HEK293 (cell line): ENCODE measurements around the gene TBC1D24.

Source experiments
- GLI2 ChIP-seq: fragments of 450-650 bp; formaldehyde crosslinking; IDR thresholded peaks from 2 replicates; pipeline ENCODE4; 2017; ENCODE audit warnings: missing biosample characterization, missing genetic modification characterization, low read depth, borderline replicate concordance
- GLIS2 ChIP-seq: fragments of 450-650 bp; formaldehyde crosslinking; IDR thresholded peaks from 2 replicates; pipeline ENCODE4 v1.5.1; 2016; ENCODE audit warnings: missing biosample characterization, missing genetic modification characterization
- HOXC10 ChIP-seq: sonication (generic); formaldehyde crosslinking; IDR thresholded peaks from 2 replicates; pipeline ENCODE4 v1.8.1; 2023; ENCODE audit warnings: mild to moderate bottlenecking, missing genetic modification reagents
- KLF10 ChIP-seq: fragments of 450-650 bp; IDR thresholded peaks from 2 replicates; pipeline ENCODE4 v1.5.1; 2018; ENCODE audit warnings: missing biosample characterization, mild to moderate bottlenecking, missing genetic modification characterization
- PATZ1 ChIP-seq: fragments of 450-650 bp; formaldehyde crosslinking; IDR thresholded peaks from 2 replicates; pipeline ENCODE4 v1.5.1; 2016; ENCODE audit warnings: missing biosample characterization, missing genetic modification characterization
- PBX3 ChIP-seq: sonication (generic); formaldehyde crosslinking; IDR thresholded peaks from 2 replicates; pipeline ENCODE4 v1.8.1; 2022; ENCODE audit warnings: mild to moderate bottlenecking, moderate library complexity, missing genetic modification reagents
- SALL2 ChIP-seq: fragments of 450-650 bp; formaldehyde crosslinking; IDR thresholded peaks from 2 replicates; pipeline ENCODE4 v1.5.0; 2017; ENCODE audit warnings: missing biosample characterization, mild to moderate bottlenecking, missing genetic modification characterization, borderline replicate concordance
- SCRT1 ChIP-seq: fragments of 450-650 bp; formaldehyde crosslinking; IDR thresholded peaks from 2 replicates; pipeline ENCODE4 v1.5.1; 2016; ENCODE audit warnings: missing biosample characterization, missing genetic modification characterization, borderline replicate concordance
- SETDB1 ChIP-seq: IDR thresholded peaks from one replicate; pipeline ENCODE4 v1.6.1; 2017; ENCODE audit warnings: mild to moderate bottlenecking, low read length, moderate library complexity, mixed read lengths; ENCODE audit not compliant: insufficient read length
- WT1 ChIP-seq: fragments of 450-650 bp; formaldehyde crosslinking; IDR thresholded peaks from 2 replicates; pipeline ENCODE4 v1.5.1; 2016; ENCODE audit warnings: missing biosample characterization, missing genetic modification characterization
- ZFP37 ChIP-seq: fragments of 450-650 bp; formaldehyde crosslinking; IDR thresholded peaks from 2 replicates; pipeline ENCODE4 v1.5.1; 2016; ENCODE audit warnings: missing biosample characterization, missing genetic modification characterization
- ZNF10 ChIP-seq: fragments of 450-650 bp; formaldehyde crosslinking; IDR thresholded peaks from 2 replicates; pipeline ENCODE4 v1.5.1; 2017; ENCODE audit warnings: missing biosample characterization, missing genetic modification characterization
- ZNF132 ChIP-seq: fragments of 450-650 bp; formaldehyde crosslinking; IDR thresholded peaks from 2 replicates; pipeline ENCODE4 v1.5.1; 2017; ENCODE audit warnings: missing biosample characterization, missing genetic modification characterization, borderline replicate concordance
- ZNF133 ChIP-seq: fragments of 450-650 bp; formaldehyde crosslinking; IDR thresholded peaks from 2 replicates; pipeline ENCODE4 v1.5.1; 2016; ENCODE audit warnings: missing biosample characterization, missing genetic modification characterization
- ZNF146 ChIP-seq: fragments of 450-650 bp; formaldehyde crosslinking; IDR thresholded peaks from 2 replicates; pipeline ENCODE4 v1.5.1; 2016; ENCODE audit warnings: missing biosample characterization, missing genetic modification characterization
- ZNF174 ChIP-seq: fragments of 450-650 bp; formaldehyde crosslinking; IDR thresholded peaks from 2 replicates; pipeline ENCODE4 v1.5.0; 2017; ENCODE audit warnings: missing biosample characterization, mild to moderate bottlenecking, missing genetic modification characterization
- ZNF184 ChIP-seq: fragments of 450-650 bp; IDR thresholded peaks from 2 replicates; pipeline ENCODE4 v1.5.1; 2018; ENCODE audit warnings: missing biosample characterization, mild to moderate bottlenecking, missing genetic modification characterization
- ZNF2 ChIP-seq: fragments of 450-650 bp; formaldehyde crosslinking; IDR thresholded peaks from 2 replicates; pipeline ENCODE4 v1.5.1; 2016; ENCODE audit warnings: missing biosample characterization, missing genetic modification characterization
- ZNF239 ChIP-seq: fragments of 450-650 bp; formaldehyde crosslinking; IDR thresholded peaks from 2 replicates; pipeline ENCODE4 v1.5.1; 2016; ENCODE audit warnings: missing biosample characterization, missing genetic modification characterization
- ZNF274 ChIP-seq, 2 experiments: fragments of 200-500 bp in 1 of 2; fragments of 450-650 bp in 1 of 2; sonication (Bioruptor generic) in 1 of 2; formaldehyde crosslinking in 1 of 2; IDR thresholded peaks; 2 replicates each; pipeline versions ENCODE4 v1.5.1 to v1.6.1; 2014 to 2016; ENCODE audit warnings: borderline replicate concordance in 1 of 2, inconsistent platforms in 1 of 2, low read length in 1 of 2, missing biosample characterization in 1 of 2, missing genetic modification characterization in 1 of 2
- ZNF350 ChIP-seq: fragments of 450-650 bp; formaldehyde crosslinking; IDR thresholded peaks from 2 replicates; pipeline ENCODE4 v1.5.0; 2017; ENCODE audit warnings: missing biosample characterization, mild to moderate bottlenecking, missing genetic modification characterization
- ZNF354C ChIP-seq: fragments of 450-650 bp; formaldehyde crosslinking; IDR thresholded peaks from 2 replicates; pipeline ENCODE4 v1.5.1; 2016; ENCODE audit warnings: missing biosample characterization, missing genetic modification characterization, low read depth, borderline replicate concordance
- ZNF366 ChIP-seq: fragments of 450-650 bp; formaldehyde crosslinking; conservative IDR thresholded peaks from 2 replicates; pipeline ENCODE4 v1.5.1; 2016; ENCODE audit warnings: missing biosample characterization, missing genetic modification characterization
- ZNF510 ChIP-seq: fragments of 450-650 bp; formaldehyde crosslinking; IDR thresholded peaks from 2 replicates; pipeline ENCODE4 v1.5.1; 2018; ENCODE audit warnings: mild to moderate bottlenecking, missing genetic modification characterization, missing biosample characterization; ENCODE audit not compliant: insufficient replicate concordance
- ZNF555 ChIP-seq: fragments of 450-650 bp; formaldehyde crosslinking; conservative IDR thresholded peaks from 2 replicates; pipeline ENCODE4 v1.5.1; 2017; ENCODE audit warnings: missing biosample characterization, mild to moderate bottlenecking, missing genetic modification characterization, inconsistent platforms
- ZNF658 ChIP-seq: fragments of 450-650 bp; formaldehyde crosslinking; IDR thresholded peaks from 2 replicates; pipeline ENCODE4; 2016; ENCODE audit warnings: missing biosample characterization, missing genetic modification characterization
- ZNF76 ChIP-seq: fragments of 450-650 bp; formaldehyde crosslinking; IDR thresholded peaks from 2 replicates; pipeline ENCODE4; 2016; ENCODE audit warnings: low read depth, missing biosample characterization, missing genetic modification characterization, borderline replicate concordance
- ZNF830 ChIP-seq: fragments of 450-650 bp; IDR thresholded peaks from 2 replicates; pipeline ENCODE4 v1.5.0; 2018; ENCODE audit warnings: missing biosample characterization, missing genetic modification characterization, low read depth, mild to moderate bottlenecking, moderate library complexity
- ZSCAN18 ChIP-seq: fragments of 450-650 bp; formaldehyde crosslinking; IDR thresholded peaks from 2 replicates; pipeline ENCODE4 v1.5.1; 2016; ENCODE audit warnings: missing biosample characterization, missing genetic modification characterization
- ZSCAN5A ChIP-seq: fragments of 450-650 bp; formaldehyde crosslinking; IDR thresholded peaks from 2 replicates; pipeline ENCODE4 v1.5.1; 2016; ENCODE audit warnings: missing biosample characterization, missing genetic modification characterization
- TF ChIP-seq, protein P1 (sequence below): fragments of 450-650 bp; formaldehyde crosslinking; IDR thresholded peaks from 2 replicates; pipeline ENCODE4 v1.5.1; 2016; ENCODE audit warnings: missing biosample characterization, missing genetic modification characterization

The TBC1D24 gene

DNA sequence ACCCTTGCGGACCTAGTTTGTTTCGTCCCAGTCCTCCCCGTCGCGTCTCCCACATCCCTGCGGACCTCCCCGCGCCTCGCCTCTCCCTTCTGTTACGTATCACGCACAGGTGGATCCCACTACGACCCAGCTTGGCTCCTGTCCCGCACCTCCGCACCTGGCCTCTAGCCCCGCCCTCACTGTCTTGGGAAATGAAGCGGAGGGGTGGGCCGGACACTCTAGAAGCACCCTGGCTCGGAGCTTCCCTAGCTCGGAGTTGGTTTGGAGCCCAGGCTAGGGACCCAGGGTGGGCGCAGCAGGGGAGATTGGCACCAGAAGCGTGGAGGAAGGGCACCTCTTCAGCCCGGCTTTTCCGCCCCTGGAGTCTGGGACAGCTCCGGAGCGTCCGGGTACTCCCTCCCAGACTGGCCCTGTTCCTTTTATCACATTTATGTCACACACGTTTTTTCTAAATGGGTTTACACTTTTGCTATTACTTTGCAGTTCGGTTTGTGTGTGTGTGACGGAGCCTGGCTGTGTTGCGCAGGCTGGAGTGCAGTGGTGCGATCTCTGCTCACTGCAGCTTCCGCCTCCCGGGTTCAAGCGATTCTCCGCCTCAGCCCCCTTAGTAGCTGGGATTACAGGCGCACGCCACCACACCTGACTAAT is 57.7 kb downstream of the TBC1D24 start (continued):
- TF ChIP-seq, protein P1, sequence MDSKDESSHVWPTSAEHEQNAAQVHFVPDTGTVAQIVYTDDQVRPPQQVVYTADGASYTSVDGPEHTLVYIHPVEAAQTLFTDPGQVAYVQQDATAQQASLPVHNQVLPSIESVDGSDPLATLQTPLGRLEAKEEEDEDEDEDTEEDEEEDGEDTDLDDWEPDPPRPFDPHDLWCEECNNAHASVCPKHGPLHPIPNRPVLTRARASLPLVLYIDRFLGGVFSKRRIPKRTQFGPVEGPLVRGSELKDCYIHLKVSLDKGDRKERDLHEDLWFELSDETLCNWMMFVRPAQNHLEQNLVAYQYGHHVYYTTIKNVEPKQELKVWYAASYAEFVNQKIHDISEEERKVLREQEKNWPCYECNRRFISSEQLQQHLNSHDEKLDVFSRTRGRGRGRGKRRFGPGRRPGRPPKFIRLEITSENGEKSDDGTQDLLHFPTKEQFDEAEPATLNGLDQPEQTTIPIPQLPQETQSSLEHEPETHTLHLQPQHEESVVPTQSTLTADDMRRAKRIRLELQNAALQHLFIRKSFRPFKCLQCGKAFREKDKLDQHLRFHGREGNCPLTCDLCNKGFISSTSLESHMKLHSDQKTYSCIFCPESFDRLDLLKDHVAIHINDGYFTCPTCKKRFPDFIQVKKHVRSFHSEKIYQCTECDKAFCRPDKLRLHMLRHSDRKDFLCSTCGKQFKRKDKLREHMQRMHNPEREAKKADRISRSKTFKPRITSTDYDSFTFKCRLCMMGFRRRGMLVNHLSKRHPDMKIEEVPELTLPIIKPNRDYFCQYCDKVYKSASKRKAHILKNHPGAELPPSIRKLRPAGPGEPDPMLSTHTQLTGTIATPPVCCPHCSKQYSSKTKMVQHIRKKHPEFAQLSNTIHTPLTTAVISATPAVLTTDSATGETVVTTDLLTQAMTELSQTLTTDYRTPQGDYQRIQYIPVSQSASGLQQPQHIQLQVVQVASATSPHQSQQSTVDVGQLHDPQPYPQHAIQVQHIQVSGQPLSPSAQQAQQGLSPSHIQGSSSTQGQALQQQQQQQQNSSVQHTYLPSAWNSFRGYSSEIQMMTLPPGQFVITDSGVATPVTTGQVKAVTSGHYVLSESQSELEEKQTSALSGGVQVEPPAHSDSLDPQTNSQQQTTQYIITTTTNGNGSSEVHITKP: peak; percentile 33; the same call in 1 of the 2 replicates
- TF ChIP-seq ZSCAN5A (tag by site-specific recombination) (no peak), ZNF555 (tag by site-specific recombination) (no peak), GLI2 (tag by site-specific recombination) (no peak), ZNF146 (tag by site-specific recombination) (no peak), KLF10 (tag by site-specific recombination) (no peak; the same call in 1 of the 2 replicates), GLIS2 (tag by site-specific recombination) (peak; percentile 46; the same call in 1 of the 2 replicates), ZNF132 (tag by site-specific recombination) (no peak), ZNF658 (tag by site-specific recombination) (no peak), ZNF174 (tag by site-specific recombination) (no peak), HOXC10 (no peak), SALL2 (tag by site-specific recombination) (no peak), ZNF133 (no peak), ZNF510 (tag by site-specific recombination) (no peak), ZNF830 (no peak), ZNF76 (tag by site-specific recombination) (no peak), ZNF184 (tag by site-specific recombination) (no peak), ZNF354C (tag by site-specific recombination) (no peak), ZNF274 (IDR thresholded peaks at IDR 0.05; ENCODE audit: low read length) (no peak), ZNF274 (tag by site-specific recombination; IDR thresholded peaks at IDR 0.05; ENCODE audit: borderline replicate concordance) (no peak), ZNF10 (tag by site-specific recombination) (no peak), WT1 (tag by site-specific recombination) (no peak), ZNF239 (no peak), ZNF2 (tag by site-specific recombination) (no peak), SETDB1 (no peak), ZSCAN18 (tag by site-specific recombination) (no peak), ZNF366 (no peak), ZNF350 (tag by site-specific recombination) (no peak), SCRT1 (tag by site-specific recombination) (peak; percentile 73; the same call in 1 of the 2 replicates), PBX3 (CRISPR knock-in tag) (no peak), ZFP37 (tag by site-specific recombination) (no peak), PATZ1 (tag by site-specific recombination) (0 out of 2 replicates have a peak, but pooled peaks have one; percentile 43)
